Medulla oblongata (tissue), 1 donor: ENCODE data around the gene RAB30.

Experiments used
- DNase-seq: peaks from one replicate; pipeline ENCODE4 v3.0.0-alpha.2; 2015; ENCODE audit errors: extremely low spot score

The RAB30 gene

GRCh38 chr11:83070731-83071566 is 748 bp downstream of the RAB30 start:
- DNase-seq = peak; percentile 72

- DNase-seq = peak; percentile 40
Observed at GRCh38 chr11:83070044-83070701, 1.5 kb downstream of the RAB30 start.

GRCh38 chr11:83069441-83070043 is 2.2 kb downstream of the RAB30 start:
- peak; percentile 50 for DNase-seq

GRCh38 chr11:83068568-83068967 is 3.1 kb downstream of the RAB30 start:
- DNase-seq = no peak

GRCh38 chr11:83064011-83064410 is 7.7 kb downstream of the RAB30 start:
- DNase-seq = no peak

GRCh38 chr11:83063073-83063754 is 8.5 kb downstream of the RAB30 start:
- DNase-seq = no peak

GRCh38 chr11:83061883-83062282 is 9.8 kb downstream of the RAB30 start:
- DNase-seq = no peak

- no peak for DNase-seq
Observed at GRCh38 chr11:83060965-83061364, 10.7 kb downstream of the RAB30 start.

GRCh38 chr11:83057721-83058120 is 14.0 kb downstream of the RAB30 start:
- DNase-seq = no peak

GRCh38 chr11:83056611-83057010 is 15.1 kb downstream of the RAB30 start:
- no peak for DNase-seq

GRCh38 chr11:83056204-83056603 is 15.5 kb downstream of the RAB30 start:
- no peak for DNase-seq

- DNase-seq = no peak
Observed at GRCh38 chr11:83054904-83055380, 16.8 kb downstream of the RAB30 start.

- DNase-seq = no peak
Observed at GRCh38 chr11:83054001-83054400, 17.7 kb downstream of the RAB30 start.

GRCh38 chr11:83051760-83052671 is 19.7 kb downstream of the RAB30 start:
- peak; percentile 58 for DNase-seq

GRCh38 chr11:83047515-83048225 is 24.0 kb downstream of the RAB30 start:
- DNase-seq = no peak

- no peak for DNase-seq
Observed at GRCh38 chr11:83046621-83047172, 25.0 kb downstream of the RAB30 start.

GRCh38 chr11:83044958-83045712 is 26.6 kb downstream of the RAB30 start:
- no peak for DNase-seq

GRCh38 chr11:83042964-83043711 is 28.6 kb downstream of the RAB30 start:
- DNase-seq = peak; percentile 37

GRCh38 chr11:83041126-83041525 is 30.6 kb downstream of the RAB30 start:
- no peak for DNase-seq
